Endothelial cell (in vitro differentiated cells): ENCODE measurements around the gene PDIA2. TPM values are rescaled to one million over a fixed set of nuclear protein-coding genes. Genes with fewer than 3 reads are reported as not detected.

Source experiments
- DNase-seq: peaks from one replicate; pipeline ENCODE4 v3.0.0; 2021; ENCODE audit warnings: low spot score
- H3K27ac Mint-ChIP-seq: one replicate; pipeline ENCODE4 v1.8.0; 2021; ENCODE audit warnings: mixed read lengths, inconsistent platforms; ENCODE audit not compliant: unreplicated experiment
- H3K27me3 Mint-ChIP-seq: one replicate; pipeline ENCODE4 v1.8.0; 2021; ENCODE audit warnings: mild to moderate bottlenecking, moderate library complexity, mixed read lengths, inconsistent platforms; ENCODE audit not compliant: unreplicated experiment
- H3K36me3 Mint-ChIP-seq: one replicate; pipeline ENCODE4 v1.8.0; 2021; ENCODE audit warnings: mild to moderate bottlenecking, low read depth, mixed read lengths, inconsistent platforms; ENCODE audit not compliant: unreplicated experiment
- H3K4me1 Mint-ChIP-seq: one replicate; pipeline ENCODE4 v1.8.0; 2021; ENCODE audit warnings: mild to moderate bottlenecking, mixed read lengths, inconsistent platforms; ENCODE audit not compliant: unreplicated experiment
- H3K4me3 Mint-ChIP-seq: one replicate; pipeline ENCODE4 v1.8.0; 2021; ENCODE audit warnings: mild to moderate bottlenecking, mixed read lengths, inconsistent platforms; ENCODE audit not compliant: unreplicated experiment
- H3K9me3 Mint-ChIP-seq: one replicate; pipeline ENCODE4 v1.8.0; 2021; ENCODE audit warnings: mixed read lengths, inconsistent platforms; ENCODE audit not compliant: unreplicated experiment
- CTCF ChIP-seq: fragments of 200-600 bp; sonication (generic); IDR thresholded peaks from one replicate; pipeline ENCODE4 v1.5.0; 2021; ENCODE audit warnings: antibody characterized with exemption; ENCODE audit not compliant: unreplicated experiment
- total RNA-seq: library from RNA; stranded (reverse); fragmentation: NEBNext Ultra II Directional; extraction: Animal tissue kit (Norgen Biotek cat#: 25700); gene quantifications from one replicate; pipeline ENCODE4 v1.2.1, GENCODE V29; 2021; ENCODE audit not compliant: unreplicated experiment

PDIA2 gene
- total RNA-seq, 1 donor from 2014 or later = not detected

DNA sequence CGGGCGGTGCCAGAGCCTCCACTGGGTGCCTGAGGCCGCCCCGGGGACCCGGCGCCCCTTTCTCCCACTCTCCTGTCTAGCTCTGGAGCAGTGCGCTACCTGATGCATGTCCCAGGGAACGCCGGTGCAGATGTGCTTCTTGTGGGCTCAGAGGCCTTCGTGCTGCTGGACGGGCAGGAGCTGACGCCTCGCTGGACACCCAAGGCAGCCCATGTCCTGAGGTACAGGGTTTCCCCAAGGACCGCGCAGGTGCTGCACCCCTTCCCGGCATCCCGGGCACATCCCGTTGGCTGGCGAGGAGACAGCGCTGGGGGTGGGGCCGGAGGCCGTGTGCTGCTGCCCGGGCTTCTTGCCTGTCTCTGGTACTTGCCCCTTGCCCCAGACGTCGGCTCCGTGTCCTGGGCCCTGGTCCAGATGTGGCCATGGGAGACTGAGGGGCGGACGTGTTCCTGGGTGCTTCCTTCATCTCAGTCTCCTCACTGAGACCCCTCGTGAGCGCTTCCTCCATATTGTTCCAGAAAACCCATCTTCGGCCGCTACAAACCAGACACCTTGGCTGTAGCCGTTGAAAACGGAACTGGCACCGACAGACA lies 19.7 kb upstream of the PDIA2 start:
- TF ChIP-seq CTCF = no peak
- Mint-ChIP-seq H3K4me1 (no peaks in the 10 kb centered on the region), H3K4me3 (no peak overlapping the region), H3K27me3 (peaks cover 4% of the 10 kb centered on the region), H3K36me3 (peaks cover 20% of the 10 kb centered on the region), H3K9me3 (no peaks in the 10 kb centered on the region), H3K27ac (no peak overlapping the region)
- DNase-seq = no peak

- DNase-seq = no peak
- no peak for TF ChIP-seq CTCF
Observed at GRCh38 chr16:263944-264343, 19.0 kb upstream of the PDIA2 start.

DNA sequence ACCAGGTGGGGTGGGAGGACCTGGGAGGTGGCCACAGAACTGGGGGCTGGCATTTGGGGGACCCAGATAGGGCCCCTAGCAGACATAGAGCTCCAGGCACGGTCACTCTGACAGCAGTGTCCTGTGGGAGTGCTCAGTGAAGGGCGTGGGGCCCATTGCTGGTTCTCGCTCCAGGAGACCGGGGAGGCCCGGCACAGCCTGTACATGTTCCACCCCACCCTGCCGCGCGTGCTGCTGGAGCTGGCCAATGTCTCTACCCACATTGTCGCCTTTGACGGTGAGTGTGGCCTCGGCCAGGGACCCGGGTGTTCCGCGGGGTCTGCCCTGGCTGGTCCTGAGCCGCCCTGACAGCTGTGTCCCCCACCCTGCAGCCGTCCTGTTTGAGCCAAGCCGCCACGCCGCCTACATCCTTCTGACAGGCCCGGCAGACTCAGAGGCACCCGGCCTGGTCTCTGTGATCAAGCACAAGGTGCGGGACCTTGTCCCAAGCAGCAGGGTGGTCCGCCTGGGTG lies 18.5 kb upstream of the PDIA2 start:
- Mint-ChIP-seq H3K27me3 (peaks cover 4% of the 10 kb centered on the region), H3K9me3 (no peaks in the 10 kb centered on the region), H3K36me3 (peaks cover 20% of the 10 kb centered on the region), H3K4me3 (no peak overlapping the region), H3K27ac (no peak overlapping the region), H3K4me1 (no peaks in the 10 kb centered on the region)
- TF ChIP-seq CTCF = no peak
- DNase-seq = no peak

More at GRCh38 chr16:263944-264343, 19.0 kb upstream of the PDIA2 start:
- H3K27ac Mint-ChIP-seq = no peak overlapping the region
- no peaks in the 10 kb centered on the region for H3K9me3 Mint-ChIP-seq
- H3K36me3 Mint-ChIP-seq = peaks cover 20% of the 10 kb centered on the region
- H3K4me1 Mint-ChIP-seq = no peaks in the 10 kb centered on the region
- H3K27me3 Mint-ChIP-seq = peaks cover 4% of the 10 kb centered on the region
- H3K4me3 Mint-ChIP-seq = no peak overlapping the region

GRCh38 chr16:265002-265529 lies 17.9 kb upstream of the PDIA2 start:
- peaks cover 6% of the 10 kb centered on the region for H3K27me3 Mint-ChIP-seq
- no peak overlapping the region for H3K4me3 Mint-ChIP-seq
- TF ChIP-seq CTCF = no peak
- peaks cover 20% of the 10 kb centered on the region for H3K36me3 Mint-ChIP-seq
- H3K27ac Mint-ChIP-seq = no peak overlapping the region
- no peak for DNase-seq
- H3K9me3 Mint-ChIP-seq = no peaks in the 10 kb centered on the region
- H3K4me1 Mint-ChIP-seq = no peaks in the 10 kb centered on the region

- TF ChIP-seq CTCF = no peak
- no peaks in the 10 kb centered on the region for H3K4me1 Mint-ChIP-seq
- no peak overlapping the region for H3K4me3 Mint-ChIP-seq
- peaks cover 16% of the 10 kb centered on the region for H3K36me3 Mint-ChIP-seq
- H3K9me3 Mint-ChIP-seq = no peaks in the 10 kb centered on the region
- H3K27ac Mint-ChIP-seq = no peak overlapping the region
- peaks cover 6% of the 10 kb centered on the region for H3K27me3 Mint-ChIP-seq
- no peak for DNase-seq
Observed at GRCh38 chr16:265711-266110, 17.3 kb upstream of the PDIA2 start.
